ENCODE results near the gene RRBP1. TPM values are rescaled to one million over a fixed set of nuclear protein-coding genes. Genes with fewer than 3 reads are reported as not detected.

Gene RRBP1
- total RNA-seq, 1 donor from 2014 or later: 46.7 TPM

- no peak overlapping the region for H3K4me3 Mint-ChIP-seq
- H3K9me3 Mint-ChIP-seq: no peaks in the 10 kb centered on the region
- no peak overlapping the region for H3K27ac Mint-ChIP-seq (ENCODE audit: unreplicated experiment)
- TF ChIP-seq CTCF (conservative IDR thresholded peaks at IDR 0.05): no peak
- no peaks in the 10 kb centered on the region for H3K27me3 Mint-ChIP-seq (ENCODE audit: low read depth)
- H3K4me1 Mint-ChIP-seq: peaks cover 19% of the 10 kb centered on the region
- no peak for DNase-seq (ENCODE audit: low read depth, low spot score)
- no peaks in the 10 kb centered on the region for H3K36me3 Mint-ChIP-seq (ENCODE audit: low read depth)
Measured at GRCh38 chr20:17633850-17634500, 48.1 kb downstream of the RRBP1 start.

- Mint-ChIP-seq H3K4me3 (no peak overlapping the region), H3K9me3 (no peaks in the 10 kb centered on the region), H3K36me3 (ENCODE audit: low read depth) (no peaks in the 10 kb centered on the region), H3K4me1 (peaks cover 19% of the 10 kb centered on the region), H3K27ac (ENCODE audit: unreplicated experiment) (no peak overlapping the region), H3K27me3 (ENCODE audit: low read depth) (no peaks in the 10 kb centered on the region)
- no peak for DNase-seq (ENCODE audit: low read depth, low spot score)
- no peak for TF ChIP-seq CTCF (conservative IDR thresholded peaks at IDR 0.05)
Measured at GRCh38 chr20:17633221-17633849, 48.7 kb downstream of the RRBP1 start.

GRCh38 chr20:17631576-17632319 is 50.3 kb downstream of the RRBP1 start:
- H3K36me3 Mint-ChIP-seq (ENCODE audit: low read depth): no peaks in the 10 kb centered on the region
- no peak overlapping the region for H3K4me3 Mint-ChIP-seq
- H3K4me1 Mint-ChIP-seq: peaks cover 17% of the 10 kb centered on the region
- DNase-seq (ENCODE audit: low read depth, low spot score): no peak
- H3K27ac Mint-ChIP-seq (ENCODE audit: unreplicated experiment): no peak overlapping the region
- no peaks in the 10 kb centered on the region for H3K9me3 Mint-ChIP-seq
- H3K27me3 Mint-ChIP-seq (ENCODE audit: low read depth): no peaks in the 10 kb centered on the region
- no peak for TF ChIP-seq CTCF (conservative IDR thresholded peaks at IDR 0.05)

- peaks cover 7% of the 10 kb centered on the region for H3K4me1 Mint-ChIP-seq
- peak overlapping the region; percentile 43 for H3K27ac Mint-ChIP-seq (ENCODE audit: unreplicated experiment)
- H3K4me3 Mint-ChIP-seq: no peak overlapping the region
- no peaks in the 10 kb centered on the region for H3K27me3 Mint-ChIP-seq (ENCODE audit: low read depth)
- no peaks in the 10 kb centered on the region for H3K9me3 Mint-ChIP-seq
- peaks cover 3% of the 10 kb centered on the region for H3K36me3 Mint-ChIP-seq (ENCODE audit: low read depth)
- no peak for DNase-seq (ENCODE audit: low read depth, low spot score)
- TF ChIP-seq CTCF (conservative IDR thresholded peaks at IDR 0.05): no peak
Measured at GRCh38 chr20:17630806-17631195, 51.2 kb downstream of the RRBP1 start.

- Mint-ChIP-seq H3K27me3 (ENCODE audit: low read depth) (no peaks in the 10 kb centered on the region), H3K4me3 (no peak overlapping the region), H3K4me1 (peaks cover 3% of the 10 kb centered on the region), H3K27ac (ENCODE audit: unreplicated experiment) (peak overlapping the region; percentile 19), H3K9me3 (no peaks in the 10 kb centered on the region), H3K36me3 (ENCODE audit: low read depth) (peaks cover 3% of the 10 kb centered on the region)
- no peak for DNase-seq (ENCODE audit: low read depth, low spot score)
- no peak for TF ChIP-seq CTCF (conservative IDR thresholded peaks at IDR 0.05)
Measured at GRCh38 chr20:17630151-17630805, 51.8 kb downstream of the RRBP1 start.

Measured in neural crest cell (in vitro differentiated cells).